Colonic mucosa (tissue), 4 donors: Measurements from ENCODE around the gene INPP5A. TPM values are rescaled to one million over a fixed set of nuclear protein-coding genes. Genes with fewer than 3 reads are reported as not detected.
"Not testable (repeated sequence)": the region's sequence is repeated elsewhere in the genome, so short reads cannot be mapped to it uniquely, and the experiment has no call there.

ENCODE experiments used
- DNase-seq: peaks from one replicate; pipeline ENCODE4 v3.0.0-alpha.2; 2020
- H3K27ac ChIP-seq: fragments of 200-600 bp; one replicate; pipeline ENCODE4 v1.8.0; 2021
- H3K27me3 ChIP-seq: fragments of 200-600 bp; one replicate; pipeline ENCODE4 v1.8.0; 2021
- H3K36me3 ChIP-seq: fragments of 200-600 bp; one replicate; pipeline ENCODE4 v1.8.0; 2021
- H3K4me1 ChIP-seq: fragments of 200-600 bp; one replicate; pipeline ENCODE4 v1.8.0; 2021; ENCODE audit warnings: mild to moderate bottlenecking
- H3K4me3 ChIP-seq: fragments of 200-600 bp; one replicate; pipeline ENCODE4 v1.8.0; 2021
- H3K9ac ChIP-seq, 2 donors: one replicate each; pipeline ENCODE4 v1.7.0; 2013; ENCODE audit warnings: control low read depth in 2 of 2, low read depth in 2 of 2, low read length in 2 of 2
- H3K9me3 ChIP-seq: fragments of 200-600 bp; one replicate; pipeline ENCODE4 v1.8.0; 2021
- intact Hi-C: fragments of 100-400 bp; cut with DNase I; formaldehyde crosslinking; loops from one replicate; pipeline ENCODE4 v1.14.1; 2022
- total RNA-seq, 2 donors: library from RNA; stranded (reverse); fragmentation: NEBNext Ultra II Directional in 1 of 2; extraction: Animal tissue kit (Norgen Biotek cat#: 25700) in 1 of 2; gene quantifications; one replicate each; pipeline ENCODE4 v1.2.1, GENCODE V29; 2021
- TF ChIP-seq, protein P1 (sequence below): fragments of 200-600 bp; IDR thresholded peaks from one replicate; pipeline ENCODE4 v1.8.0; 2022; ENCODE audit warnings: antibody characterized with exemption, mild to moderate bottlenecking
- donor health status: healthy.
- donor health status: DM: no; HTN: no; CAD: no.
- donor health status: DM: no; HTN: no; CAD: no.

The INPP5A gene
- total RNA-seq, 2 donors from 2014 or later, result 29.9 to 41.5 TPM

DNA sequence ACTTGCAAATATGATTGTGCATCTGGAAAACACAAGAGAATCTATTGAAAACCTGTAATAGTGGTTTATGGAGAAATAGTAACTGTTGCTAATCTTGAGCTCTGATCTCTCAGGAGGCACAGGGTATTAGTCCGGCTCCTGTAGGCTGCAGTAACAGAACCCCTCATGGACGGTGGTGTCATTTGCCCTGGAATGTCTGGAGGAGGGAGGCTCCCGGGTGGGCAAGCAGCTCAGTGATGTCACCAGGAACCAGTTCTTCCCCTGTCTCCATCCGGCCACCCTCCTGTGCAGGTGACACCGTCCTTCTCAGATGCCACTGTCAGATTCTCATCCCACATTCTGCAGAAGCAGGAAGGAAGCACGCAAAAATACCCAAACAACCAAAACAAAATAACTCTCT is 29.3 kb downstream of the INPP5A start:
- intact Hi-C loops, result no loop called here
- Histone ChIP-seq H3K4me1 (peaks cover 12% of the 10 kb centered on the region), H3K27me3 (no peaks in the 10 kb centered on the region), H3K4me3 (no peak overlapping the region), H3K27ac (no peak overlapping the region), H3K36me3 (no peaks in the 10 kb centered on the region), H3K9ac (no peak overlapping the region), H3K9me3 (no peaks in the 10 kb centered on the region)
- TF ChIP-seq, protein P1, sequence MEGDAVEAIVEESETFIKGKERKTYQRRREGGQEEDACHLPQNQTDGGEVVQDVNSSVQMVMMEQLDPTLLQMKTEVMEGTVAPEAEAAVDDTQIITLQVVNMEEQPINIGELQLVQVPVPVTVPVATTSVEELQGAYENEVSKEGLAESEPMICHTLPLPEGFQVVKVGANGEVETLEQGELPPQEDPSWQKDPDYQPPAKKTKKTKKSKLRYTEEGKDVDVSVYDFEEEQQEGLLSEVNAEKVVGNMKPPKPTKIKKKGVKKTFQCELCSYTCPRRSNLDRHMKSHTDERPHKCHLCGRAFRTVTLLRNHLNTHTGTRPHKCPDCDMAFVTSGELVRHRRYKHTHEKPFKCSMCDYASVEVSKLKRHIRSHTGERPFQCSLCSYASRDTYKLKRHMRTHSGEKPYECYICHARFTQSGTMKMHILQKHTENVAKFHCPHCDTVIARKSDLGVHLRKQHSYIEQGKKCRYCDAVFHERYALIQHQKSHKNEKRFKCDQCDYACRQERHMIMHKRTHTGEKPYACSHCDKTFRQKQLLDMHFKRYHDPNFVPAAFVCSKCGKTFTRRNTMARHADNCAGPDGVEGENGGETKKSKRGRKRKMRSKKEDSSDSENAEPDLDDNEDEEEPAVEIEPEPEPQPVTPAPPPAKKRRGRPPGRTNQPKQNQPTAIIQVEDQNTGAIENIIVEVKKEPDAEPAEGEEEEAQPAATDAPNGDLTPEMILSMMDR, result no peak
- no peak for DNase-seq

DNA sequence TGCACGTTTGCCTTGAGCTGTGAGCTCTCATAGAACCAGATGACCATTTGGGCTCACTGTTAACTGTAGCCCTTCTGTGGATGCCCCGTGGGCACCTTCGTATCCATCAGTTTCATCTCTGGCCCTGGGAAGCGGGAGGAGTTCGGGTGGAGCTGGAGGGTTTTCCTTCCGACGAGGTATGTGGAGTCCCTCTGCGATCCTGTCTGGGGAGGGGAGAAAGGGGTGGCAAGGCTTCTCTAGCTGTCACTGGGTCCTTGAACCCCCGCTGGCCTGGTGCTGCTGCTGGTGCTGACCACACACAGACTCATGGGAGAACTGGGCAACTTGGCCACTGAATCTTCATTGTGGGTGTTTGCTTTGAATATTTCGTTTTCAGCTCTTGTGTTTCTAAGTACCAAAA is 32.7 kb downstream of the INPP5A start:
- no peak for DNase-seq
- intact Hi-C loops, result loop anchor here (10.0 kb wide), 1 partner anchor 185 kb away; no protein-coding TSS in a partner anchor
- TF ChIP-seq, protein P1, result no peak

DNA sequence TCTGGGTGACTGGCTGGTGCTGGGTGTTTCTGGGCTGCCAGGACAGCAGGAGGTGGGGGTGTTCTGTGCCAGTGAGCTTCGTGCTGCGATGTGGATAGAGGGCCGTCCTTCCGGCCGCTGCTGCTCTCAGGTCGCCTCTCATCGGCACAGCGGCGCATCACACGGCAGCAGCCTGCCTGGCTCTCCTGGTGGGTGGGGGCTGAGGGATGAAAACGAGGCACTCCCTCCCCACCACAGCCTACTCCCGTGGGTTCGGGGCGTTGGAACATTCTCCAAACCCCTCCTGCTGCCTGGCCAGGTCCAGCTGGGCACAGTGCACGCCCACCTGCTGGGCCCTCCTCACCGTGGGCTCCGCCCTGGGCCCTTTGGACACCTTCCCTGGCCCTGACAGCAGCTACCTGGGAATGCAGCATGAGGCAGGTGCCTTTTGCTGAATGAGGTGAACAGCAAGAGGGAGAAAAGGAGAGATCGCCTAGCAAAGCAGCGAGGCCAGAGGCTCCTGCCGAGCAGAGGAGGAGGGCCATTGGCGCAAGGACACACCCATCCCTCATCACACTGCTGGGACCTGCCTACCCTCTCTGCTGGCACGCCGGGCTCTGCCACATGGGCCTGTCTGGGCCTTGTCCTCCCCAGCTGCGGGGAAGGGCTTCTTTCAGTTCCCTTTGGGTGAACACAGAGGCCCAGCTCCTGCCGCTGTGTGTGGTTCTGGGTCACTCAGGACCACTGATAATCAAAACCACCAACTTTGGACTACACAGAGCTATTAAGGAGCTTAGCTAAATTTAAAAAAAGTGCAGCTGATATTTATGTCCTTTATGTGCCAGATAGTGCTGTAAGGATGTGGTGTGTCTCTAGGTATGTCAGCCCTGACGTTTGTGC is 33.4 kb downstream of the INPP5A start:
- TF ChIP-seq, protein P1, result no peak
- no peaks in the 10 kb centered on the region for H3K9me3 ChIP-seq
- no peaks in the 10 kb centered on the region for H3K27me3 ChIP-seq
- H3K27ac ChIP-seq, result no peak overlapping the region
- H3K36me3 ChIP-seq, result no peaks in the 10 kb centered on the region
- DNase-seq, result peak; percentile 58
- H3K4me1 ChIP-seq, result peaks cover 27% of the 10 kb centered on the region
- peak overlapping the region; percentile 9 to 30 for H3K9ac ChIP-seq
- H3K4me3 ChIP-seq, result no peak overlapping the region
- intact Hi-C loops, result loop anchor here (10.0 kb wide), 1 partner anchor 186 kb away; no protein-coding TSS in a partner anchor

More for the DNA sequence above, 32.7 kb downstream of the INPP5A start:
- Histone ChIP-seq H3K4me3 (no peak overlapping the region), H3K27me3 (no peaks in the 10 kb centered on the region), H3K9ac (no peak overlapping the region), H3K36me3 (no peaks in the 10 kb centered on the region), H3K27ac (no peak overlapping the region), H3K4me1 (peaks cover 21% of the 10 kb centered on the region), H3K9me3 (no peaks in the 10 kb centered on the region)

DNA sequence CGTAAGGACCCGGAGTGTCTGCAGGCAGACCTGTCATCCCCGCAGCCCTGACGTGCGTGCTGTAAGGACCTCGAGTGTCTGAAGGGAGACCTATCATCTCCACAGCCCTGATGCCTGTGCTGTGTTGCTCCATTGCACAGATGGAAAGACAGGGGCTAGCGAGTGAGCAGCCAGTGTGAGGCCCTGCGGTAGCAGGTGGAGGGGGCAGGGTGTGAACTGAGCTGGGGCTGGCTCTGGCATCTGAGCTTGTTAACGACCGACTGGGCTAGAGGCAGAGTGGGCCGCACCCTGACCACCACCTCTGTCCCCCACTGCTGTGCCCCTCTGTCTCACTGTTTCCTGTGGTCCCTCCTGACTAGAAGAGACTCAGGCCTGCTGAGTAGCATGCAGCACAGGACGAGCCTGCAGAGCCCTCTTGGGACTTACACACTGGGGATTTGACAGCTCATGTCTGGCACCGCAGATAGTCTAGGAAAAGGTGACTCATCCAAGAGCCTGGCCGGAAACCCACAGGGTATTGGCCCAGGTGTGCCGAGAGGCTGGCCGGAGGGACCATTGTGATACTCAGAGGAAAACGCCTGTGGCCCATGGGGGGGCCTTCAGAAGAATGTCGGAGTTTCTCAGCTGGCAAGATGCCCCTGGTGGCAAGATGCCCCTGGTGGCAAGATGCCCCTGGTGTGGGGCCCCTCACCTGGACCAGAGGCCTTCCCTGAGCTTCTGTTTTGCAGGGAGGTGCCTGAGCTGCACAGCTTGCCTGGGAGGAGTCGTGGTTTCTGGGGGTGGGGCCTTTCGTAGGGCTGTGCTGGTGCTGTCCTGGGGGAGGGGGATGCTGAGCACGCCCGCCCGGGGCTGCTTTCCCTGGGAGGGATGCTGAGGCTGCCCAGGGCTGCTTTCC is 34.3 kb downstream of the INPP5A start:
- TF ChIP-seq, protein P1, result no peak
- Histone ChIP-seq H3K4me1 (peaks cover 29% of the 10 kb centered on the region), H3K9ac (peak overlapping the region in 1 of 2 donors; percentile 9), H3K27me3 (no peaks in the 10 kb centered on the region), H3K9me3 (no peaks in the 10 kb centered on the region), H3K27ac (no peak overlapping the region), H3K4me3 (no peak overlapping the region), H3K36me3 (no peaks in the 10 kb centered on the region)
- intact Hi-C loops, result loop anchor here (10.0 kb wide), 1 partner anchor 187 kb away; no protein-coding TSS in a partner anchor
- peak; percentile 42 for DNase-seq

DNA sequence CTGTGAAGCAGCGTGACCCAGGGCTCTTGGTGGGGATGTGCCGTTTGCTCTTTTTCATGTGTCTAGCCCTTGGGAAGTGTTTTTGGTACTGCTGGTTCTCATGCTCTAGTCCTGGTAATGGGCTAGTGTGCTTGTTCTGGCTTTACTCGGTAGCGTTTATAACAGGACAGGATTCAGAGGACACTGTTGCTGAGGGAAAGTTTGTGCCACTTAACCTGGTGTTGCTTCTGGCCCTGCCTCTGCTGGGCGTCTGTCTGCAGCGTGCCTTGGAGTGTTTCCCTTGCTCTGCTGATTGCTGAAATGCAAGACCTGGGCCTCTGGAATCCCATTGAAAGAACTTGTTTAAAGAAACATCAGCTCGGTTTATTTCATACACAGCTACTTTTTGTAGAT is 35.0 kb downstream of the INPP5A start:
- no peak for DNase-seq
- TF ChIP-seq, protein P1, result no peak
- H3K27ac ChIP-seq, result no peak overlapping the region
- peaks cover 31% of the 10 kb centered on the region for H3K4me1 ChIP-seq
- H3K9me3 ChIP-seq, result no peaks in the 10 kb centered on the region
- intact Hi-C loops, result loop anchor here (10.0 kb wide), 1 partner anchor 188 kb away; no protein-coding TSS in a partner anchor
- no peaks in the 10 kb centered on the region for H3K36me3 ChIP-seq
- no peak overlapping the region for H3K9ac ChIP-seq
- no peaks in the 10 kb centered on the region for H3K27me3 ChIP-seq
- H3K4me3 ChIP-seq, result no peak overlapping the region

DNA sequence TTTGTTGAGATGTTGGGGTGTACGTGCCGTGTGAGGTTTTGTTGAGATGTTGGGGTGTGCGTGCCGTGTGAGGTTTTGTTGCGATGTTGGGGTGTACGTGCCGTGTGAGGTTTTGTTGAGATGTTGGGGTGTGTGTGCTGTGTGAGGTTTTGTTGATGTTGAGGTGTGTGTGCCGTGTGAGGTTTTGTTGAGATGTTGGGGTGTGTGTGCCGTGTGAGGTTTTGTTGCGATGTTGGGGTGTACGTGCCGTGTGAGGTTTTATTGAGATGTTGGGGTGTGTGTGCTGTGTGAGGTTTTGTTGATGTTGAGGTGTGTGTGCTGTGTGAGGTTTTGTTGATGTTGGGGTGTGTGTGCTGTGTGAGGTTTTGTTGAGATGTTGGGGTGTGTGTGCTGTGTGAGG is 35.4 kb downstream of the INPP5A start:
- H3K9me3 ChIP-seq, H3K36me3 ChIP-seq, DNase-seq, H3K4me3 ChIP-seq, H3K9ac ChIP-seq, H3K27ac ChIP-seq, H3K27me3 ChIP-seq: not testable (repeated sequence)
- peaks cover 31% of the 10 kb centered on the region for H3K4me1 ChIP-seq
- intact Hi-C loops, result loop anchor here (10.0 kb wide), 1 partner anchor 188 kb away; no protein-coding TSS in a partner anchor
